Suprapubic skin (tissue), 4 donors: Measurements from ENCODE around the gene PHYH.

Source experiments
- CTCF ChIP-seq, 2 donors: fragments of 200-600 bp in 1 of 2; fragments of 450-650 bp in 1 of 2; sonication (generic) in 1 of 2; IDR thresholded peaks; one replicate each; pipeline ENCODE4 v1.5.1; 2016 to 2019; ENCODE audit warnings: antibody characterized with exemption in 2 of 2, mild to moderate bottlenecking in 1 of 2, moderate library complexity in 1 of 2
- EP300 ChIP-seq: sonication (generic); formaldehyde crosslinking; IDR thresholded peaks from one replicate; pipeline ENCODE4 v1.6.1; 2017; ENCODE audit warnings: antibody characterized with exemption
- POLR2A ChIP-seq, 2 donors: fragments of 450-650 bp; IDR thresholded peaks; one replicate each; pipeline ENCODE4 v1.6.1; 2017; ENCODE audit warnings: antibody characterized with exemption in 2 of 2, mild to moderate bottlenecking in 2 of 2, moderate library complexity in 2 of 2
- POLR2AphosphoS5 ChIP-seq, 3 donors: sonication (generic); formaldehyde crosslinking; IDR thresholded peaks; one replicate each; pipeline ENCODE4 v1.6.1; 2017; ENCODE audit warnings: antibody characterized with exemption in 3 of 3

GRCh38 chr10:13338390-13339110 lies 38.7 kb upstream of the PHYH start:
- TF ChIP-seq CTCF (IDR thresholded peaks at IDR 0.05) (no peak), POLR2A (IDR thresholded peaks at IDR 0.05) (no peak), POLR2AphosphoS5 (IDR thresholded peaks at IDR 0.05) (no peak), EP300 (no peak)
